HG02623 (cell line): ENCODE data around the gene CTNNA2.

ENCODE experiments used
- ATAC-seq: cut with Tn5 transposase; IDR thresholded peaks from one replicate; pipeline ENCODE4 v1.9.1; 2021; ENCODE audit warnings: moderate library complexity; ENCODE audit not compliant: unreplicated experiment

The CTNNA2 gene

DNA sequence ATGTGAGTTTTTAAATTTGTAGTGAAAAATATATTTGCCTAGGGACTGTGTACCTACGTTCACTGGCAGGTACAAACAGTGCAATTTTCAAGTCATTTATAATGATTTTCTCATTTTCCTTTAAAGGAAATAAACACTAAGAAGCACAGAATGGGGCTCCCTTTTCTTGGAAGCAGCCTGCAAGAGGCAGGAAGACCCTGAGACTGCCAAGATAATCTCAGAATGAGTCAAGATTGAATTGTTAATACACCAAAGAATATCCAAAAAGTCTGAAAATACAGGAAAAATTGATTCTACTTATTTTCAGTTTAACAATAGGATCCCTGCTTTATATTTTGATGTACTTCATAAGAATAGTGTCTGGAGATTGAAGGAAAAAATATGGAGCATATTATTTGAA lies 331.2 kb downstream of the CTNNA2 start:
- no peak for ATAC-seq

DNA sequence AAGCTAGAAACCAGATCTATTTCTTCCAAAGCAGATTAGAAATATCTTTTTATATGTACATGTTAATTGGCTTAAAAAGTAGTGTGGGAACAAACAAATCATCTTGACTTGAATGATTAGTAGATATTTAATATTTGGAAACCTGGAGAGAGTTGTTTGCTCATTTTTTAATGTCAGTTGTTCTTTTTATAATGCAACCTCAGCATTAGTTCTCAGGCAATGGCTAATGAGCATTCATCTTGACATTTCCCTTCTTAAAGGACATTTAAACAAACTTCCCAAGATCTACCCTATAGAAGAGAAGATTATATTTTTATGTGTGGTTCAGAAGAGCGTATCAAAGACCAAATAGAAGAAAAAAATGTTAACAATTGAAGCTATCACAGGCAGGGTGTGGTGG lies 334.0 kb downstream of the CTNNA2 start:
- no peak for ATAC-seq

DNA sequence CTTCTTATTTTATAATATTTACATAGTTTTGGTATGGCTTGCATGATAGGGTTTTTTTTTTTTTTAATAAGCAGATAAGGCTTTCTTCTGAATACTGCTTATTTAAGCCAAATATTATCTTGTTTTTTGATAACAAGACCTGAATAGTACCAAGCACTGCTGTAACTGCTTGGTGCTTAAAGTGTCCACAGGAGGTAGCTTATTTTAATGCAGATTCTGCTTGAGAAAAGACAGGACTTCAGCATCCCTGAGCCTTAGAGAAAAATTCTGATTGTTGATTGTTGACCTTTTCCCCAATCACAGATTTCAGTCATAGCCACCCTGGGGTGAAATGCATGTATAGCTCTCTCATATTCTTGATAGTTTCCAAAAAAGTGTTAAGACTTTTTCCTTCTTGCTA lies 336.4 kb downstream of the CTNNA2 start:
- no peak for ATAC-seq

DNA sequence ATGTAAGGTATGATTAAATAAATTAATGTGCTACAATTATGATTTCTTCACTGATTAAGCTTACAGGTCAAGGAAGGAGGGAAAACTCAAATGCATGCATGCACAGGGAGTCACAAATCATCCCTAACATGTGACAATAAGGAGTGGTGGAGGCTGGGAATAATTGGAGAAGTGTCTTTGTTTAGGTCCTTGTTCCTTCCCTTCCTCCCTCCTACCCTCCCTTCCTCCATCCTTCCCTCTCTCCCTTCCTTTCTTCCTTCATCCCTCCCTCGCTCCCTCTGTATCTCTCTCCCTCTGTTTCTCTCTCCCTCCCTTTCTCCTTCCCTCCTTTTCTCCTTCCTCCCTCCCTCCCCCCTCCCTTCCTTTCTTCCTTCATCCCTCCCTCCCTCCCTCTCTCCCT lies 337.1 kb downstream of the CTNNA2 start:
- no peak for ATAC-seq

DNA sequence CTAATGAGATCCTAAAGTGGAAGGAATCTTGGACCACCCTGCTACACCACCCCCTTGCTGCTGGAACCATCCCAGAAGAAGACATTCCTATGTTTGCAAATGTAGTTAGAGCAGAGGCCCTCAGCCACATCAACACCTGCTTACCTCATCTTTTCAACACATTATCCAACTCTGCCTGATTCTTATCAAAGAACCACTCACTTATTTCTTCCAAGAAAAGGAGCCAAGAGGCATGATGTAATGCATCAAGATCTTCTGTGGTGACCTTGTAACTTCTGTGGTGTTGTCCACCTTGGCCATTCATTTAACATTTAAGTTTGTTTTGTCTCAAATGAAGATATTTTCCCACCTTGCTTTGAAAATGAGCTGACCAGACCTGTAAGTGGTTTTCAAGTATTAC lies 338.1 kb downstream of the CTNNA2 start:
- no peak for ATAC-seq

DNA sequence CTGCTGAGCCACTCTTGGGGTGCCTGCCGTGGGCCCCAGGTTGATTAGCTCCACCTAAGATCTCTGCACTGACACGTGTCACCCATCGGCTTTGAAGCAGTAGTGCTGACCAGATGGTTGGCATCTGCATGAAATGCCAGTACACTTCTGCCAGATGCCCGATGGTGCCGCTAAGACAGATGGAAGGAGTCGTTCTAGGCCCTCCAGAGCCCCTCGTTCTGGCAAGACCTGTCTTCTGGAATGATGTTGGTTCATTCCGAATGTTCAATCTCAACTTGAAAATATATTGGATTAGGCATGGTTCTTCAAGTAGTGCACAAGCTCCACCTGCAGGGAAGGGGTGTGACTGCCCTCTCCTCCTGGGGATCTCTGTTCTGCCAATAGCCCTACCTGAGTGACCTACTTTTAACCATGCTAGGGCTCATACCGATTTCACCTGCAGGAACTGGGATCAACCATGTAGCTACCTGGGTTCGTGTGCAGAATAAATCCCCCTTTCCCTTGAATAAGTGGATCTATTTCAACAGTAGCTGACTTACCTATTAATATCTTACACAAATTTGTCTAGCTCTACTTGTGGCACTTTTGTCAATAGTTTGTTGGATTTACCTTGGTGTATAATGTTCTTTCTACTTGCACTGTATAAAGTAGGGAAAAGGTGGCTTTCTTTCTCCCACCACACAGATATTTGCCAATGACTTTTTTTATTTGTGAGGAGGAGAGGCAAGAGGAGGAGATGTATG lies 342.6 kb downstream of the CTNNA2 start:
- no peak for ATAC-seq

DNA sequence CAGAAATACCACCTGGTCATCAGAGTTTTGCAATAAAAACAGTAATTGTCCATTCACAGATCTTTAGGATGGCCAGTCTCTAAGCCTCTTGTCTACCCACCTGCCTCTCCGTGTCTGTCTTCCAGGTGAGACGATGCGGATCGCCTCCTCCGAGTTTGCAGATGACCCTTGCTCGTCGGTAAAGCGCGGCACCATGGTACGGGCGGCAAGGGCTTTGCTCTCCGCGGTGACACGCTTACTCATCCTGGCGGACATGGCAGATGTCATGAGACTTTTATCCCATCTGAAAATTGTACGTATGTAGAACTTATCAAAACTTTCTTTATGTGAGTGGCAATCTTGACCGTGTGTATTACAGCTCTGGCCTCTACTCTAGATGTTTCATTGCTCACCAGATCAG lies 345.0 kb downstream of the CTNNA2 start:
- ATAC-seq = no peak

DNA sequence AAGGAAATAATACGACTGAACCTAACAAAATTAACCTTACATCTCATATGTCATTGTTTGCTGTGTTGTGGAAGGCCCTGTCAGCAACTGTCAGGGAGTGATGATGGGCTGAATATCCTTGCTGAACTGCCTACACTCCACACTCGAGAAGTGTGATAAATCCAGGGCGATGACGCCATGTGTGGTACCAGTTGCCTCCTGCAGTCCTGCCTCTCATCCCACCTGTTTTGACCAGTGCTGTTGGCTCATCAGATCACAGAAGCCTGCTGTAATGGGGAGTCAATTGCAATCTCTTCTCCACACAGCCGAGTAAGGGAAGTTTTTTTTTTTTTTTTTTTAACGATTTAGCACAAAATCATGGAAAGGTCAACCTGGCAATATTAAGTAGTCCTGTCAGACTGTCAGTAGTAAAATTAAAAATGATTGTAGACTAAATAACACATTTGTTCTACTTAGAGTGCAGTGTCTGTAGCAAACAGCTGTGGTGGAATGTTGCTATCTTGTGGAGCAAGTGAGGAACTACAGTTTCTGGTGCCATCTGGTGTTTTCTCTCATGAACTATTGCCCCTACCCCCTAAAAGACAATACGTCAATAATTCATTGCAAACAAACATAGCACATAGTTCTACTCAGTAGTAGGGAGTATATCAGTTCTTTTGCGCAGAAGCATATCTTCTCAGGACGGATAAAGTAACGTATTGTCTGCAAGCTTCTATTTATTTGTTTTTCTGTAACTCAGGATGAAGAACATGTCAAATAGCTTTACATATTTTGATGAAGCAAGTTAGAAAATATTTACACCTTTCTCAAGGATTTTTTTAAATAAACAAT lies 347.6 kb downstream of the CTNNA2 start:
- no peak for ATAC-seq

DNA sequence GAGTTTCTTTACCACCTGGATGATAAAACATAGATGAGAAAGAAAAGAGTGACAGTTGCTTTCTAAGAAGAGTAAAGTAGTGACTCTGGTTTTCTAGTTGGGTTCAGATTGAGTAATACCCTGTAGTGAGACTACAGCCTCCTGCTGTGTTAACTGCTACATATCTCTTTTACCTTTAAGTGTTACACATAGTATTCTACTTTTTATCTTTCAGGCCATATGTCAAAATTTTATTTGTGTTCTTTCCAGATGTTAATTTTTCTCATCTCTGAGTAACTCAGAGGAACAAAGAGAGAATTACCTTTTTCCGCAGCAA lies 348.2 kb downstream of the CTNNA2 start:
- no peak for ATAC-seq

DNA sequence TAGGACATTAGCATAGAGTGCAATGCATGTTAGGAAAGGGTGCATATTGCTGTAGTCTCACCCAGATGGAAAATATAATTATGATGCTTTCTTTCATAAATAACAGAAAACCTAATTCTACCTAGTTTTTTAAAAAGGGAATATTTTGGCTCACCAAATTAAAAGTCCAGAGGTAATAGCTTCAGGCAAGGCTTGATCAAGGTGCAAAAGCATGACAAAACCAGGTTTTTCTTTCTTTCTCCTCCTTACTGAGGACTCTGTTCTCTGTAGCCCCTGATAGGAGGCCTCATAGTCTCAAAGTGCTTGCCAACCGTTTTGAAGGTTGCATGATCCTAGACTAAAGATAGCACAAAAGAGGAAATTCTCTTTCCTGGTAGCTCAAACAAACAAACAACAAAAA lies 349.9 kb downstream of the CTNNA2 start:
- ATAC-seq = no peak

DNA sequence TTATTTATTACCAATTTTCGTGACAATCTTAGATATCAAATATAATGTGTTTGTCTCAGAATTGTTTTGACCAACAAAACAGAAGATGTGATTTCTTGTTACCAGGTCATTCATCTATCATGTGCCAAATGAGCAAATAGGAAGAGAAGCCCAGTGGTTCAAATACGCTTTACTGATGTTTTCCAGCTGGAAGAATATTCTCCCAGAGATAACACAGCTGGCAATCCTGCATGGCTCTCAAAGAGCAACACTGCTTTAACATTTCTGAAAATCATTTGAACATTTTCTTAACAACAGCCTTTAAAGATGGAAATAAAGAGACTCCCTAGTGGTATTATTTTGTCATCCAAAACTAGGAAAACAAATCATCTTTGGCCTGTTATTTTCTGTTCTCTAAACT lies 359.8 kb downstream of the CTNNA2 start:
- no peak for ATAC-seq

DNA sequence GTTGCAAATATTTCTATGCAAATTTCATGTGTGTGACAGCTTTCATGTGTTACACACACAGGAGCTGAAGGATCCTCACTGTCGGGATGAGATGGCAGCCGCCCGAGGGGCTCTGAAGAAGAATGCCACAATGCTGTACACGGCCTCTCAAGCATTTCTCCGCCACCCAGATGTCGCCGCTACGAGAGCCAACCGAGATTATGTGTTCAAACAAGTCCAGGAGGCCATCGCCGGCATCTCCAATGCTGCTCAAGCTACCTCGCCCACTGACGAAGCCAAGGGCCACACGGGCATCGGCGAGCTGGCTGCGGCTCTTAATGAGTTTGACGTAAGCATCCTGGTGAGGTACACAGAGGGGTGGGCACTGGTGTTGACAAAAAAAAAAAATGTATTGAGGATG lies 361.2 kb downstream of the CTNNA2 start:
- ATAC-seq = no peak

DNA sequence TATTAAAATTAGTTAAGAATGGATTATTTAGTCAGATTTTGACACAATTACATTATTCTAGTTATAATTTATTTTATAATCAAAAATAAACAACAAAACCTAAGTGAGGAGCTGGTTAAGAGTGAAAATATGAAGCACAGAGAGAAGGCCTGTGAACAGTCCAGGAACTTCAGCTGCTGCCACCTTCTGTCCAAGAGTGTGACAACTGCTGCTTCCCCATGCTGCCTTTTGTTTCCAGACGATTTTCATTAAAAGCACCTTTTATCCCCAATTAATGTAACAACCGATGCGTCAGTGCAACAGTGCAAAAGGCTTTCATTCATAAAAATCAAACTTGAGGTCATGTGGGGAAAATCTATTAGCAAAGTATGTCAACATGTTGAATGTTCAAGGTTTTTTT lies 363.6 kb downstream of the CTNNA2 start:
- ATAC-seq = no peak

DNA sequence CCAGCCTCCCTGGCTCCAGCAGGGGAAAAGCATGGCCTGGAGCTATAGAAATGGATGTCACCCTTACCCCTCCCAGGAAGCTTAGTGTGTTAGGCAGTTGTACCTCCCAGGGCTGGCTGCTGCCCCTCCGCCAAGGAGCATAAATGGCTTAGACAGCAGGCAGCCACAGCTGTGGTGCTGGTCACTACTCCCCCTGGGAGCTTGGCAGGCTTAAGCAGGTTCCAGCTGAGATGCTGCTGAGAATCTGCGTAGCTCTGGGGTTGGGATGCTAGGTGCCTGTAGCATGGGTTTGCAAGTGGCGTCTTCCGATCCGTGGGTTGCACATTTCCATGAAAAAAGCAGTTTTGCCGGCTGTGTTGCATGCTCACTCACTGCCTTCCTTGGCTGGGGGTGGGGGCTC lies 369.7 kb downstream of the CTNNA2 start:
- no peak for ATAC-seq

DNA sequence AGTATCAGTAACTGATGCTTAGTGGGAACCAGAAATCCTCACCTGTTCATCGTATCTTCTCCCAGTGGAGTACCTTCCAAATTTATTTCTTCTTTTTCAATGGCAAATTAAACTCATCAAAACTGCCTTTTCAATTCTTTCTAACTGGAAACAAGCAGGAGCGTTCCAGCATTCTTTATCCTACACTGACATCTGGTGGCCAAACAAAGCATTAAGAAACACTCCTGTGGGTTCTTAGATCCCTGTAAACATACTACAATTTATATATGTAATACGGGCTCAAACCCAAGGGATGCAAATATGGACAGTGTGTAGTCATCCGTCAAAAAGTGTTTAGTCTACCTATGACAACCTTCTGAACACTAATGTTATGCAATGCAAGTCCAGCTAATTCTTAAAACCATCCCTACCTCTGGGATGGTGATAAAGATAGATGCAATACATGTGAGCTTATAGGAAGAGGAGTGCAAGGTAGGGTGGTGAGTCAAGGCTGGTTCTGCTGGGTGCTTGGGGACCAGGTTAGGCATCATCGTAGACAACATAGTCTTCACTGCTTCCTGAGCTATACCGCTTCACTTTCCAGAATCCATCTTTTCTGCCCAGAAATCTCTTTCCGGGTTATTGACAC lies 375.0 kb downstream of the CTNNA2 start:
- peak; percentile 82 for ATAC-seq

DNA sequence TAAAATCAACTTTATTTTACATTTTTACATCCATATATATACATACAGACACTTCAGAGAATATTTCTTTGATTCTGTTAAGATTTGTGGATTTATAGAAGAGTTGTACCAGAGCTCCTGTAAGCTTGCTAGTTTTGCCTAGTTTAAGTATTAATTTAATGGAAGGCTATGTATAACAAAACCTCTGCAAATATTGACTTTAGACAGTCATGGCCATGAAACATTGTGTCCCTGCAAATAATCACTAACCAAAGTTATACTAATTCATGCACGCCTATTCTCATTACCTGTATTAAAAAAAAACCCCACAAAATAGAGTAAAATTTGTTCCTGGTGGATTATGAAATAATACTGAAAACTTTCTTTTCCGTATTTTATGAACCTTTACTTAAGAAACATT lies 379.3 kb downstream of the CTNNA2 start:
- ATAC-seq = no peak

DNA sequence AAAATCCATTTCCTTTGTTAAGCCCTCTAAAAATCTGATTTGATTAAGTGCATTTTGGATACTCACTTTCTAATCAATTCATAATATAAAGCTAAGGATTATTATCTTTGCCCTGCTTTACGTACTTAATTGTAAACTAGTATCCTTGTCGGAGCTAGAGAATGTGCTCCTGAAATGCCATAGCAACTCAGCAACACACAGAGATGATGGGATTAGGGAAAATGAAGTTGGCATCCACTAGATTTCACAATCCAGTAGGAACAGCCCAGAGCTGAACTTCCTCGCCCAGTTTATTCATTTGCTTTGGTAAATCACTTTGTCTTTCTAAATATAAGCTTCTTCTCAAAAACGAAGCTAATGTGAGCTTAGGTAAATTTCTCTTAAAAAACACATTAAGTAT lies 386.3 kb downstream of the CTNNA2 start:
- no peak for ATAC-seq

DNA sequence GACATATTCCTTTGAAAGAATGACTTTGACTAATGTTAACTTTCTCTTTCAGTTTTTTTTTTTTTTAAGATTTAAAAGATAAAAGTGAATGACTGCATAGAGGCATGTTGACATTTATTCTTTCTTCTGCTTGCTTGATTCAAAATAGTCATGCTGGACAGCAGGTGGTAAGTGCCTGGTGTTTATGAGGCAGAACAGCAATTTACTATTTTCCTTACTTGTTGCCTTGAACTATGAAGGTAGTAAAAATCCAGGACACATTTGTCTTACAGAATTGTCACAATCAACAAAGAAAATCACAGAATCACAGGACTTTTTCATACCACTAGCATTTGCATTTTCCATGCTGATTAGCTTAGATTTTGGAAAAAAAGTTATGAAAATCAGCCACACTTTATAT lies 388.3 kb downstream of the CTNNA2 start:
- ATAC-seq = no peak

DNA sequence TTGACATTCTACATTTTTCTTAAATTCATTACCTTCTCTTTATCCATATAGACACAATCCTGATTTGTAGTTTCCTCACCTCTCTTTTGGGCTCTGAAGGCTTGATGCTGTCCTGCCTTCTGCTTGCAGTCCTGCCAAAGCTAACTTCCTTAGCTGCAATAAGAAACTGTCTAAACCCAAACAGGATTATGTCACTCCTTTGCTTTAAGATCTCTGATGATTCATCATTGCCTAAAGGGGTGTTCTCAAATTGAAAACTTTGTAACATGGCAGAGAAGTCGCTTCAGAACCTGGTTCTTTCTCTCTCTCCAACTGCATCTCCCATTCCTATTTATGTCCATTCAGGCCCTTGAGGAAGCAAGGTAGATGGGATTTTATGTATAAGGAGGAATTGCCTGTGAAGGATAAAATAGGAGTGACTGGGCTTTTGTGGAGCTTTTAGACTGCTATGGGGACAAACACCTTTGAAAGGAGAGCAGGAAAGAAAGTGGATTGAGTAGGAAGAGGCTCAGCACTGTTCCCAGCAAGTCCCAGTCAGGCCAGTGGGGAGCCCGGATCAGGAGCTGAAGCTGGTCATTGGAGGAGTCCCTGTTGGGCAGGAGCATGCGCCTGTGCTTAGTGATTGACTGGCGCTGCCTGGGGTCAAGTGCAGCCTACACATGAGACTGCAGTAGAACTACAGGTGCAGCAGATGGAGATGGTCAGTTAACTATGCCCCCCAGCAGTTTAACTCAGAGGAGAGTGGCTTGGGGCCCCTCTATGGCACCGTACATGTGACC lies 390.6 kb downstream of the CTNNA2 start:
- ATAC-seq = no peak

DNA sequence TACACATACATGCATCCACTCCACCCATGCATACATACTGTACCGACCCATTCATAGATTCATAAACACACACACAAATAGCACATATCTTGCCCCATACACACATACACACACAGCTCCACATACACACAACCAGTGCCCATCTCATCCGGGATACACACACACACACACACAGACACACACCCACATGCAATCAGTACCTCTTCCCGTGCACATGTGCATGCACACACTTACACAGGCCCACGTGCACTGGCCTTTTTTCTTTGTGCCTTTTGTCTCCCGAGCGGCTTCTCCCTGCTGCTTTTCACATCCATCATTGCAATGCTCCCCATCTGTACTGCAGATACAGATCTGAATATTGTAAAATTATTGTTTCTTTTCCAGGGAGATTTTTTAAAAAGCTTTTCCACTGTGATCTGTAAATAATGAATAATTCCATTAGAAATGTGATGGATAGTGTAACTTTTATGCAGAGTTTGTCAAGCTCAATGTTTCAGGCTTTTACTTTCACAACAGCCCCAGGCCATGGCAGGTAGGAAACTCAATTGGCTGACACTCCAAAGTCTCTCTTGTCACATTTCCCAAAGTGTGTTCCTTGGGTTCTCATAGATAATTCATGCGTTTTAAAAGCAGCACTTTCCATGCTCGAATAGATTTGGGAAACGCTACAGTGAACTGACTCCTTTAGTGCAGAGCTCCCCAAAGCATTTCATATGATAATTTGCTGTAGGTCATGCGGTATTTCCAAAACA lies 393.5 kb downstream of the CTNNA2 start:
- no peak for ATAC-seq

DNA sequence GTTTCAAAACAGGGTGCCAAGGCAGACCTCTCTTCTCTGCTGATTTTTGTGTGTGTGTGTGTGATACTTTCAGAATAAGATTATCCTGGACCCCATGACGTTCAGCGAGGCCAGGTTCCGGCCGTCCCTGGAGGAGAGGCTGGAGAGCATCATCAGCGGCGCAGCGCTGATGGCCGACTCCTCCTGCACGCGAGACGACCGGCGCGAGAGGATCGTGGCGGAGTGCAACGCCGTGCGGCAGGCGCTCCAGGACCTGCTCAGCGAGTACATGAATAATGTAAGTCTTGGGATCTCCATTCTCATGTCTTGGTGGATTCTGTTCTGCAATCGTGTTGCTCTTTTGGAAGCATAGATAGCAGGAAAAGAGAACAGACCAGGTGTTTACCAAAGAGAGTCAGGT lies 396.7 kb downstream of the CTNNA2 start:
- ATAC-seq = no peak
